IMR-90 (cell line): Measurements from ENCODE around the gene ARPC5L. TPM values are rescaled to one million over a fixed set of nuclear protein-coding genes. Genes with fewer than 3 reads are reported as not detected.

Experiments used
- ATAC-seq: fragments of 200-7000 bp; cut with Tn5 transposase; 2 replicates; pipeline ENCODE4 v1.9.1; 2020; ENCODE audit warnings: low read depth, mild to moderate bottlenecking, moderate library complexity
- BruUV-seq: library from RNA; stranded (reverse); fragments of 400-500 nt; replicated peaks from 2 replicates; lab custom pipeline; 2021; lab: Mats Ljungman, UMichigan
- CTCF ChIA-PET: fragments of 300-600 bp; formaldehyde crosslinking; extraction: SDS; loops from one replicate; lab custom pipeline; 2021; ENCODE audit warnings: antibody characterized with exemption; lab: Yijun Ruan, JAX
- POLR2A ChIA-PET: fragments of 300-600 bp; sonication (Branson Sonifier 250); formaldehyde crosslinking; loops from one replicate; lab custom pipeline; 2022; ENCODE audit warnings: antibody characterized with exemption; ENCODE audit not compliant: unreplicated experiment; lab: Charles Lee
- DNase-seq: peaks from one replicate; pipeline ENCODE4 v3.0.0; 2013
- H2AFZ ChIP-seq: replicated peaks from 2 replicates; pipeline ENCODE3; 2013; ENCODE audit warnings: low read length, mild to moderate bottlenecking; ENCODE audit not compliant: poor library complexity
- H2AK5ac ChIP-seq: 2 replicates; pipeline ENCODE4 v1.6.1; 2013; ENCODE audit warnings: low read depth, low read length, inconsistent platforms
- H2AK9ac ChIP-seq: replicated peaks from 2 replicates; pipeline ENCODE3; 2013; ENCODE audit warnings: mild to moderate bottlenecking, low read depth, low read length, moderate library complexity; ENCODE audit not compliant: poor library complexity
- H2BK120ac ChIP-seq: 2 replicates; pipeline ENCODE4 v1.6.1; 2013; ENCODE audit warnings: low read depth, low read length, inconsistent platforms
- H2BK15ac ChIP-seq: 3 replicates; pipeline ENCODE4 v1.6.1; 2013; ENCODE audit warnings: low read depth, low read length, inconsistent platforms
- H2BK20ac ChIP-seq: 2 replicates; pipeline ENCODE4 v1.6.1; 2013; ENCODE audit warnings: low read depth, mild to moderate bottlenecking, inconsistent platforms, low read length, moderate library complexity
- H2BK5ac ChIP-seq: 2 replicates; pipeline ENCODE4 v1.6.1; 2013; ENCODE audit warnings: mild to moderate bottlenecking, low read depth, low read length, inconsistent platforms; ENCODE audit not compliant: poor library complexity, severe bottlenecking
- H3K14ac ChIP-seq: replicated peaks from 2 replicates; pipeline ENCODE4 v1.6.1; 2013; ENCODE audit warnings: low read depth, low read length, inconsistent platforms
- H3K18ac ChIP-seq: 2 replicates; pipeline ENCODE4 v1.6.1; 2013; ENCODE audit warnings: low read depth, low read length, control low read depth
- H3K23ac ChIP-seq: 2 replicates; pipeline ENCODE4 v1.6.1; 2013; ENCODE audit warnings: low read depth, low read length, inconsistent platforms
- H3K27ac ChIP-seq: 2 replicates; pipeline ENCODE4 v1.5.1; 2013; ENCODE audit warnings: mild to moderate bottlenecking, control low read depth, low read length; ENCODE audit not compliant: insufficient read depth
- H3K27me3 ChIP-seq: 2 replicates; pipeline ENCODE4 v1.6.1; 2013; ENCODE audit warnings: low read length; ENCODE audit not compliant: control insufficient read depth, insufficient read depth
- H3K36me3 ChIP-seq: 2 replicates; pipeline ENCODE4 v1.6.1; 2013; ENCODE audit warnings: low read length, mixed read lengths; ENCODE audit not compliant: control insufficient read depth, insufficient read depth
- H3K4ac ChIP-seq: 2 replicates; pipeline ENCODE4 v1.6.1; 2013; ENCODE audit warnings: low read depth, low read length, inconsistent platforms
- H3K4me1 ChIP-seq: 2 replicates; pipeline ENCODE4 v1.6.1; 2013; ENCODE audit warnings: low read length, mixed read lengths; ENCODE audit not compliant: control insufficient read depth, insufficient read depth
- H3K4me2 ChIP-seq: 2 replicates; pipeline ENCODE4 v1.6.1; 2013; ENCODE audit warnings: low read depth, mild to moderate bottlenecking, control low read depth, low read length, moderate library complexity
- H3K4me3 ChIP-seq: 2 replicates; pipeline ENCODE4 v1.5.1; 2013; ENCODE audit warnings: low read depth, mild to moderate bottlenecking, control low read depth, low read length, moderate library complexity; ENCODE audit not compliant: insufficient read depth
- H3K56ac ChIP-seq: 2 replicates; pipeline ENCODE4 v1.6.1; 2013; ENCODE audit warnings: low read length, inconsistent platforms; ENCODE audit not compliant: insufficient read depth; ENCODE audit errors: extremely low read depth
- H3K79me1 ChIP-seq, 2 experiments: 2 replicates each; pipeline ENCODE4 v1.6.1; 2013; ENCODE audit warnings: low read length in 2 of 2, inconsistent platforms in 1 of 2, low read depth in 1 of 2
- H3K9ac ChIP-seq: 2 replicates; pipeline ENCODE4 v1.6.1; 2013; ENCODE audit warnings: low read depth, low read length, control low read depth
- H3K9me1 ChIP-seq: 2 replicates; pipeline ENCODE4 v1.6.1; 2013; ENCODE audit warnings: low read length, inconsistent platforms; ENCODE audit not compliant: insufficient read depth
- H3K9me3 ChIP-seq: 2 replicates; pipeline ENCODE4 v1.6.1; 2013; ENCODE audit warnings: low read length; ENCODE audit not compliant: control insufficient read depth, insufficient read depth
- H4K20me1 ChIP-seq: 2 replicates; pipeline ENCODE4 v1.6.1; 2013; ENCODE audit warnings: low read length, inconsistent platforms; ENCODE audit not compliant: insufficient read depth
- H4K5ac ChIP-seq: 2 replicates; pipeline ENCODE4 v1.6.1; 2013; ENCODE audit warnings: mild to moderate bottlenecking, low read depth, low read length, control low read depth
- H4K8ac ChIP-seq, 2 experiments: 2 replicates each; pipeline ENCODE4 v1.6.1; 2013; ENCODE audit warnings: low read depth in 2 of 2, low read length in 2 of 2, control low read depth in 1 of 2, inconsistent platforms in 1 of 2
- H4K91ac ChIP-seq: 2 replicates; pipeline ENCODE4 v1.6.1; 2013; ENCODE audit warnings: low read depth, low read length, inconsistent platforms; ENCODE audit not compliant: insufficient read depth
- BHLHE40 ChIP-seq: fragments of 150-350 bp; IDR thresholded peaks from 2 replicates; pipeline ENCODE4 v1.6.1; 2016; ENCODE audit warnings: mild to moderate bottlenecking, low read depth, low read length
- CEBPB ChIP-seq: IDR thresholded peaks from 2 replicates; pipeline ENCODE4 v1.6.1; 2012; ENCODE audit warnings: low read depth, low read length, improper control_type of control experiment
- CHD1 ChIP-seq: IDR thresholded peaks from 2 replicates; pipeline ENCODE4 v1.6.1; 2012; ENCODE audit warnings: low read depth, low read length, improper control_type of control experiment
- CTCF ChIP-seq: conservative IDR thresholded peaks from 2 replicates; pipeline ENCODE4 v1.5.1; 2012; ENCODE audit warnings: mild to moderate bottlenecking, low read depth, low read length, improper control_type of control experiment
- FOS ChIP-seq: fragments of 150-350 bp; IDR thresholded peaks from 2 replicates; pipeline ENCODE4 v1.6.1; 2016; ENCODE audit warnings: low read depth, low read length
- MAFK ChIP-seq: IDR thresholded peaks from 2 replicates; pipeline ENCODE4 v1.6.1; 2012; ENCODE audit warnings: low read depth, low read length, improper control_type of control experiment
- MAZ ChIP-seq: IDR thresholded peaks from 2 replicates; pipeline ENCODE4 v1.6.1; 2012; ENCODE audit warnings: low read depth, mild to moderate bottlenecking, low read length, improper control_type of control experiment, moderate library complexity, borderline replicate concordance
- MXI1 ChIP-seq: IDR thresholded peaks from 2 replicates; pipeline ENCODE4 v1.6.1; 2012; ENCODE audit warnings: low read depth, mild to moderate bottlenecking, low read length, moderate library complexity, borderline replicate concordance
- NFE2L2 ChIP-seq: fragments of 150-350 bp; IDR thresholded peaks from 2 replicates; pipeline ENCODE4 v1.6.1; 2016; ENCODE audit warnings: low read depth, mild to moderate bottlenecking, low read length
- POLR2A ChIP-seq: IDR thresholded peaks from 2 replicates; pipeline ENCODE4 v1.6.1; 2012; ENCODE audit warnings: mild to moderate bottlenecking, low read depth, low read length
- RAD21 ChIP-seq: IDR thresholded peaks from 2 replicates; pipeline ENCODE4 v1.6.1; 2012; ENCODE audit warnings: low read length, improper control_type of control experiment
- RCOR1 ChIP-seq: IDR thresholded peaks from 2 replicates; pipeline ENCODE4 v1.6.1; 2012; ENCODE audit warnings: mild to moderate bottlenecking, low read length, improper control_type of control experiment; ENCODE audit not compliant: insufficient replicate concordance
- RFX5 ChIP-seq: IDR thresholded peaks from 2 replicates; pipeline ENCODE4 v1.8.0; 2012; ENCODE audit warnings: low read depth, mild to moderate bottlenecking, low read length, moderate library complexity
- SMC3 ChIP-seq: fragments of 150-350 bp; IDR thresholded peaks from 2 replicates; pipeline ENCODE4 v1.6.1; 2016; ENCODE audit warnings: low read depth, mild to moderate bottlenecking, antibody characterized with exemption, low read length, moderate library complexity
- USF2 ChIP-seq: fragments of 150-350 bp; IDR thresholded peaks from 2 replicates; pipeline ENCODE4 v1.6.1; 2017; ENCODE audit warnings: mild to moderate bottlenecking, antibody characterized with exemption, low read length, low read depth
- WGBS, 2 experiments: methylation state at CpG; one replicate each; pipeline versions ENCODE4 v1.1.5 to v1.1.7; 2013; ENCODE audit warnings: missing lambda C conversion rate in 2 of 2; ENCODE audit not compliant: insufficient read length in 1 of 2; ENCODE audit errors: extremely low coverage in 2 of 2; 5-methylcytosine and 5-hydroxymethylcytosine counted together
- dilution Hi-C: fragments of 300-500 bp; cut with HindIII; formaldehyde crosslinking; loops from one replicate; pipeline ENCODE4 v1.14.3; 2018; ENCODE audit warnings: low sequenced_read_pairs; ENCODE audit not compliant: unreplicated experiment
- in situ Hi-C: fragments of 300-500 bp; cut with MboI; formaldehyde crosslinking; loops from 3 replicates; pipeline ENCODE4 v1.14.3; 2019; ENCODE audit warnings: low sequenced_read_pairs, inconsistent platforms, mixed read lengths
- intact Hi-C: fragments of 100-400 bp; cut with micrococcal nuclease; formaldehyde crosslinking; loops from 2 replicates; pipeline ENCODE4 v1.10.0; 2022
- polyA plus RNA-seq, 3 experiments: library from polyadenylated mRNA; depleted of rRNA; stranded (reverse); fragments of >200 nt; gene quantifications; 2 replicates each; pipeline ENCODE4 v1.2.3, GENCODE V29; 2012; ENCODE audit warnings: low replicate concordance in 1 of 3
- total RNA-seq: library from RNA; depleted of rRNA; stranded (reverse); fragments of >200 nt; gene quantifications from 2 replicates; pipeline ENCODE4 v1.2.3, GENCODE V29; 2012
- TF ChIP-seq, protein P1 (sequence below): fragments of 150-350 bp; IDR thresholded peaks from 2 replicates; pipeline ENCODE4 v1.6.1; 2016; ENCODE audit warnings: low read depth, mild to moderate bottlenecking, low read length, moderate library complexity, borderline replicate concordance

Gene ARPC5L
- total and polyA plus RNA-seq, 2 of the 4 experiments (the other 2 are of a cell fraction), result 11.1 to 53.8 TPM

DNA sequence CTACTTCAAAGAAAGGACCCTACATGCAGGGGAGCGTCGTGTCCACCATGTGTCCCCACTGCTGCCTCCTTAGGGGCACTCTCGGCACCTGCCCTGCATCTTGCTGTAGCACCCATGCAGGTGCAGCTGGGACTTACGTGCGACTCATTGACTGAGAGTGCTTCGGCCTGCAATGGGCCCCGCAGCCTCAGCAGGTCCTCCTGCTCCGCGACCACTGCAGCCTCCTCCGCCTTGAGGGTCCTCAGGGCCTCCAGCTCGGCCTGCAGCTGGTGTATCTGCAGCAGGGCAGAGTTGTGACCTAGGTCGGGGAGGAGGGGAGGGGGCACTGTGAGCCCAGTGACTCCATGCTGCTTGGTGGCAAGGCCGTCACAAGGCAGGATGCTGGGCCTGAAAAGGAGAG, 27.1 kb downstream of the ARPC5L start:
- H2BK15ac ChIP-seq, result no peak overlapping the region
- no TSS peak for BruUV-seq
- DNase-seq, result no peak
- H3K56ac ChIP-seq, result no peak overlapping the region
- 100% methylated on average over 1 of the region's 13 CpGs; no CpG with 5 or more reads in 1 of the 2 experiments for WGBS, 2 experiments
- no peak overlapping the region for H2AFZ ChIP-seq
- H2BK120ac ChIP-seq, result no peak overlapping the region
- 0 out of 2 replicates have a peak, but pooled peaks cover 4% of the 10 kb centered on the region for H3K9me1 ChIP-seq
- TF ChIP-seq RCOR1, result no peak
- no peak for TF ChIP-seq CTCF
- TF ChIP-seq MXI1, result no peak
- no peak for TF ChIP-seq NFE2L2
- TF ChIP-seq, protein P1, sequence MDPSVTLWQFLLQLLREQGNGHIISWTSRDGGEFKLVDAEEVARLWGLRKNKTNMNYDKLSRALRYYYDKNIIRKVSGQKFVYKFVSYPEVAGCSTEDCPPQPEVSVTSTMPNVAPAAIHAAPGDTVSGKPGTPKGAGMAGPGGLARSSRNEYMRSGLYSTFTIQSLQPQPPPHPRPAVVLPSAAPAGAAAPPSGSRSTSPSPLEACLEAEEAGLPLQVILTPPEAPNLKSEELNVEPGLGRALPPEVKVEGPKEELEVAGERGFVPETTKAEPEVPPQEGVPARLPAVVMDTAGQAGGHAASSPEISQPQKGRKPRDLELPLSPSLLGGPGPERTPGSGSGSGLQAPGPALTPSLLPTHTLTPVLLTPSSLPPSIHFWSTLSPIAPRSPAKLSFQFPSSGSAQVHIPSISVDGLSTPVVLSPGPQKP, result no peak
- no peak for TF ChIP-seq SMC3
- TF ChIP-seq BHLHE40, result no peak
- TF ChIP-seq POLR2A, result no peak
- TF ChIP-seq CEBPB, result no peak
- TF ChIP-seq FOS, result no peak
- no peak for TF ChIP-seq MAFK
- TF ChIP-seq RFX5, result no peak
- no peak for TF ChIP-seq RAD21
- no peak for TF ChIP-seq MAZ
- TF ChIP-seq CHD1, result no peak
- TF ChIP-seq USF2, result no peak
- no peak overlapping the region for H3K18ac ChIP-seq
- ATAC-seq, result no peak
- POLR2A ChIA-PET, result no interaction called here
- H4K5ac ChIP-seq, result no peak overlapping the region
- peaks cover 58% of the 10 kb centered on the region for H3K36me3 ChIP-seq
- no peak overlapping the region for H3K14ac ChIP-seq
- in situ Hi-C loops (no loop called here), dilution Hi-C loops (no loop called here), intact Hi-C loops (no loop called here)
- H4K8ac ChIP-seq, result no peak overlapping the region
- no peak overlapping the region for H3K9ac ChIP-seq
- no peaks in the 10 kb centered on the region; the same call in 1 of the 2 replicates for H4K20me1 ChIP-seq
- H2AK5ac ChIP-seq, result no peak overlapping the region
- no peak overlapping the region for H2AK9ac ChIP-seq
- CTCF ChIA-PET, result no interaction called here
- H3K27me3 ChIP-seq, result no peaks in the 10 kb centered on the region
- H4K91ac ChIP-seq, result no peak overlapping the region
- H3K79me1 ChIP-seq, result no peaks in the 10 kb centered on the region
- H3K4me3 ChIP-seq, result no peak overlapping the region
- no peak overlapping the region for H3K4ac ChIP-seq
- no peak overlapping the region for H3K23ac ChIP-seq
- no peaks in the 10 kb centered on the region for H3K9me3 ChIP-seq
- H2BK5ac ChIP-seq, result no peak overlapping the region
- no peak overlapping the region for H3K27ac ChIP-seq
- H3K4me2 ChIP-seq, result no peak overlapping the region
- H2BK20ac ChIP-seq, result no peak overlapping the region
- no peaks in the 10 kb centered on the region for H3K4me1 ChIP-seq
